K562 (cell line): ENCODE measurements around the gene PSMD7. TPM values are rescaled to one million over a fixed set of nuclear protein-coding genes. Genes with fewer than 3 reads are reported as not detected.
A peak's percentile ranks its signal among the peaks of the same experiment; 100 is the strongest.

Source experiments
- ARHGAP35 ChIP-seq: fragments of 450-650 bp; IDR thresholded peaks from 2 replicates; pipeline ENCODE4 v1.6.1; 2018; ENCODE audit not compliant: partially characterized antibody
- BRD4 ChIP-seq: fragments of 200-600 bp; sonication (generic); IDR thresholded peaks from 2 replicates; pipeline ENCODE4 v1.6.1; 2017; ENCODE audit warnings: inconsistent platforms
- CREB3 ChIP-seq: fragments of 450-650 bp; conservative IDR thresholded peaks from 2 replicates; pipeline ENCODE4 v1.6.1; 2016; ENCODE audit warnings: missing genetic modification characterization, low read depth, mild to moderate bottlenecking, missing compliant biosample characterization, moderate library complexity
- DNMT1 ChIP-seq: fragments of 450-650 bp; IDR thresholded peaks from 2 replicates; pipeline ENCODE4 v1.6.1; 2016; ENCODE audit warnings: antibody characterized with exemption, mild to moderate bottlenecking
- FOSL1 ChIP-seq: fragments of 200-800 bp; sonication (Bioruptor generic); conservative IDR thresholded peaks from 2 replicates; pipeline ENCODE4 v1.6.1; 2016; ENCODE audit warnings: missing genetic modification characterization, missing compliant biosample characterization
- FOXJ3 ChIP-seq: sonication (generic); formaldehyde crosslinking; IDR thresholded peaks from 2 replicates; pipeline ENCODE4 v1.4.0; 2020; ENCODE audit warnings: mild to moderate bottlenecking, missing genetic modification reagents
- HEY1 ChIP-seq: fragments of 250-450 bp; sonication (Bioruptor Pico); IDR thresholded peaks from 2 replicates; pipeline ENCODE4 v1.5.0; 2020; ENCODE audit warnings: mild to moderate bottlenecking, moderate library complexity, borderline replicate concordance
- KAT8 ChIP-seq: fragments of 450-650 bp; IDR thresholded peaks from 2 replicates; pipeline ENCODE4 v1.6.1; 2016; ENCODE audit warnings: low read depth, mild to moderate bottlenecking
- NBN ChIP-seq: fragments of 450-650 bp; IDR thresholded peaks from 2 replicates; pipeline ENCODE4 v1.6.1; 2016; ENCODE audit warnings: low read depth, mild to moderate bottlenecking
- NCOA1 ChIP-seq: fragments of 450-650 bp; IDR thresholded peaks from 2 replicates; pipeline ENCODE4 v1.6.1; 2016; ENCODE audit warnings: low read depth
- RB1 ChIP-seq: fragments of 450-650 bp; IDR thresholded peaks from 2 replicates; pipeline ENCODE4 v1.6.1; 2017; ENCODE audit warnings: low read depth, mild to moderate bottlenecking
- STAG1 ChIP-seq: sonication (generic); formaldehyde crosslinking; IDR thresholded peaks from 2 replicates; pipeline ENCODE4 v1.5.0; 2020; ENCODE audit warnings: missing genetic modification reagents, borderline replicate concordance
- ZFPM2 ChIP-seq: fragments of 250-450 bp; sonication (Bioruptor Pico); IDR thresholded peaks from 2 replicates; pipeline ENCODE4 v1.5.1; 2022; ENCODE audit warnings: mild to moderate bottlenecking
- ZNF354B ChIP-seq: fragments of 250-450 bp; sonication (Bioruptor Pico); IDR thresholded peaks from 2 replicates; pipeline ENCODE4 v1.4.0; 2020
- ZNF584 ChIP-seq: fragments of 200-800 bp; sonication (Bioruptor generic); IDR thresholded peaks from 2 replicates; pipeline ENCODE4 v1.6.1; 2016; ENCODE audit warnings: low read depth, mild to moderate bottlenecking, missing genetic modification characterization, missing compliant biosample characterization
- polyA plus RNA-seq, 8 experiments: library from polyadenylated mRNA; depleted of rRNA in 4 of 8; stranded (reverse) in 5 of 8; unstranded in 3 of 8; fragments of >200 nt; fragmentation: Nextera tagmentation in 2 of 8; fragmentation: Illumina TruSeq in 1 of 8; extraction: Ambion mirVana in 2 of 8; extraction: Trizol in 1 of 8; gene quantifications; 2 replicates each; pipeline versions ENCODE4 v1.2.1 to v1.2.3, GENCODE V29; 2011 to 2014; ENCODE audit warnings: inconsistent platforms in 1 of 8, missing spikeins in 1 of 8
- total RNA-seq, 7 experiments: library from RNA; depleted of rRNA in 6 of 7; stranded (reverse); fragments of >200 nt in 6 of 7; fragmentation: Illumina TruSeq in 2 of 7; extraction: Trizol in 2 of 7; gene quantifications; 2 replicates each; pipeline versions ENCODE4 v1.2.1 to v1.2.3, GENCODE V29; 2011 to 2021; ENCODE audit warnings: low replicate concordance in 1 of 7
- TF ChIP-seq, protein P1 (sequence below): fragments of 250-450 bp; sonication (Bioruptor Pico); IDR thresholded peaks from 2 replicates; pipeline ENCODE4 v1.4.0; 2020
- TF ChIP-seq, protein P2 (sequence below), 2 experiments: fragments of 150-350 bp in 1 of 2; IDR thresholded peaks; 2 replicates each; pipeline ENCODE4 v1.6.1; 2012 to 2016; ENCODE audit warnings: low read depth in 2 of 2, low read length in 2 of 2, mild to moderate bottlenecking in 1 of 2, moderate library complexity in 1 of 2
- TF ChIP-seq, protein P3 (sequence below): sonication (generic); formaldehyde crosslinking; IDR thresholded peaks from 2 replicates; pipeline ENCODE4 v1.8.1; 2023; ENCODE audit warnings: mild to moderate bottlenecking, missing genetic modification reagents

PSMD7 gene
- total and polyA plus RNA-seq, 9 of the 15 experiments (the other 6 are each of a cell fraction or from before 2014, with no cell fraction given), result 100 to 226 (median 156) TPM

DNA sequence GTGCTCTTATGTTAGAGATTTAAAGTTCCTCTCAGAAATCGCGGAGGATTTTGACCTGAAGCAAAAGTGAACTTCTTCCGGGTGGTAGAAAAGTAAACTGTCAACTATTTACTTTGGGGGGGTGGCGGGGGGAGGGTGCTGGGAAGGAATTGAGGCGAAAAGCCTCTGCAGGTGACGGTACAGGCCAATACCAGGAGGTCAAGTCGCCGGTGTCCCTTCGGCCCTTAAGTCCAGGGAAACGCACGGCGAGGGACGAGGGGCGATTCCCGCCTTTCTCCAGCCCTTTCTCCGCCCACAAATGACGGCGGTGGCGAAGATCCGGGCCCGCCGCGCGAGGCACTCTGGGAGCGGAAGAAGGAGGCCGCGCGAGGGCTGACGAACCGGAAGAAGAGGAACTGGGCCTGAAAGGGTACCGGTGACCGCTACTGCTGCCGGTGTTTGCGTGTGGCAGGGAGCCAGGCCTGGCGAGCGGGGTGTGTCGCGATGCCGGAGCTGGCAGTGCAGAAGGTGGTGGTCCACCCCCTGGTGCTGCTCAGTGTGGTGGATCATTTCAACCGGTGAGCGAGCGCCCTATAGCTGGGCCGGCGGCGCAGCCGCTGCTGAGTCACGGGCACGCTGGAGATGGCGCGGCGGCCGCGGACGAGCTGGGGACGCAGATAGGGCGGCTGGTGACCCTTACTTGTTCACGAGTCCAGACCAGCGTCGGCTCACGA is at the start of gene PSMD7 (continued):
- TF ChIP-seq NBN, result peak; percentile 29; the same call in 1 of the 2 replicates
- peak; percentile 62 for TF ChIP-seq FOSL1 (tag)
- TF ChIP-seq STAG1 (CRISPR knock-in tag), result no peak
- TF ChIP-seq BRD4, result peak; percentile 94
- no peak for TF ChIP-seq HEY1 (CRISPR knock-in tag)
- TF ChIP-seq ZNF354B, result no peak
- TF ChIP-seq FOXJ3 (CRISPR knock-in tag), result no peak
- TF ChIP-seq KAT8, result no peak
- TF ChIP-seq, protein P1, sequence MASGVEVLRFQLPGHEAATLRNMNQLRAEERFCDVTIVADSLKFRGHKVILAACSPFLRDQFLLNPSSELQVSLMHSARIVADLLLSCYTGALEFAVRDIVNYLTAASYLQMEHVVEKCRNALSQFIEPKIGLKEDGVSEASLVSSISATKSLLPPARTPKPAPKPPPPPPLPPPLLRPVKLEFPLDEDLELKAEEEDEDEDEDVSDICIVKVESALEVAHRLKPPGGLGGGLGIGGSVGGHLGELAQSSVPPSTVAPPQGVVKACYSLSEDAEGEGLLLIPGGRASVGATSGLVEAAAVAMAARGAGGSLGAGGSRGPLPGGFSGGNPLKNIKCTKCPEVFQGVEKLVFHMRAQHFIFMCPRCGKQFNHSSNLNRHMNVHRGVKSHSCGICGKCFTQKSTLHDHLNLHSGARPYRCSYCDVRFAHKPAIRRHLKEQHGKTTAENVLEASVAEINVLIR (CRISPR knock-in tag), result peak; percentile 53
- peak; percentile 51; the same call in 1 of the 2 replicates for TF ChIP-seq ZNF584 (CRISPR knock-in tag)
- TF ChIP-seq CREB3 (tag), result 0 out of 2 replicates have a peak, but pooled peaks have one; percentile 51
- TF ChIP-seq DNMT1, result no peak
- TF ChIP-seq, protein P2, sequence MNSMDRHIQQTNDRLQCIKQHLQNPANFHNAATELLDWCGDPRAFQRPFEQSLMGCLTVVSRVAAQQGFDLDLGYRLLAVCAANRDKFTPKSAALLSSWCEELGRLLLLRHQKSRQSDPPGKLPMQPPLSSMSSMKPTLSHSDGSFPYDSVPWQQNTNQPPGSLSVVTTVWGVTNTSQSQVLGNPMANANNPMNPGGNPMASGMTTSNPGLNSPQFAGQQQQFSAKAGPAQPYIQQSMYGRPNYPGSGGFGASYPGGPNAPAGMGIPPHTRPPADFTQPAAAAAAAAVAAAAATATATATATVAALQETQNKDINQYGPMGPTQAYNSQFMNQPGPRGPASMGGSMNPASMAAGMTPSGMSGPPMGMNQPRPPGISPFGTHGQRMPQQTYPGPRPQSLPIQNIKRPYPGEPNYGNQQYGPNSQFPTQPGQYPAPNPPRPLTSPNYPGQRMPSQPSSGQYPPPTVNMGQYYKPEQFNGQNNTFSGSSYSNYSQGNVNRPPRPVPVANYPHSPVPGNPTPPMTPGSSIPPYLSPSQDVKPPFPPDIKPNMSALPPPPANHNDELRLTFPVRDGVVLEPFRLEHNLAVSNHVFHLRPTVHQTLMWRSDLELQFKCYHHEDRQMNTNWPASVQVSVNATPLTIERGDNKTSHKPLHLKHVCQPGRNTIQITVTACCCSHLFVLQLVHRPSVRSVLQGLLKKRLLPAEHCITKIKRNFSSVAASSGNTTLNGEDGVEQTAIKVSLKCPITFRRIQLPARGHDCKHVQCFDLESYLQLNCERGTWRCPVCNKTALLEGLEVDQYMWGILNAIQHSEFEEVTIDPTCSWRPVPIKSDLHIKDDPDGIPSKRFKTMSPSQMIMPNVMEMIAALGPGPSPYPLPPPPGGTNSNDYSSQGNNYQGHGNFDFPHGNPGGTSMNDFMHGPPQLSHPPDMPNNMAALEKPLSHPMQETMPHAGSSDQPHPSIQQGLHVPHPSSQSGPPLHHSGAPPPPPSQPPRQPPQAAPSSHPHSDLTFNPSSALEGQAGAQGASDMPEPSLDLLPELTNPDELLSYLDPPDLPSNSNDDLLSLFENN (IDR thresholded peaks at IDR 0.05; ENCODE audit: low read depth in 2 of 2, low read length in 2 of 2), result peak in 1 of 2 experiments; percentile 64; a peak in 1 of 4 replicates
- TF ChIP-seq RB1, result peak; percentile 88
- no peak; the same call in 1 of the 2 replicates for TF ChIP-seq NCOA1
- no peak for TF ChIP-seq ARHGAP35
- no peak for TF ChIP-seq ZFPM2 (CRISPR knock-in tag)
- TF ChIP-seq, protein P3, sequence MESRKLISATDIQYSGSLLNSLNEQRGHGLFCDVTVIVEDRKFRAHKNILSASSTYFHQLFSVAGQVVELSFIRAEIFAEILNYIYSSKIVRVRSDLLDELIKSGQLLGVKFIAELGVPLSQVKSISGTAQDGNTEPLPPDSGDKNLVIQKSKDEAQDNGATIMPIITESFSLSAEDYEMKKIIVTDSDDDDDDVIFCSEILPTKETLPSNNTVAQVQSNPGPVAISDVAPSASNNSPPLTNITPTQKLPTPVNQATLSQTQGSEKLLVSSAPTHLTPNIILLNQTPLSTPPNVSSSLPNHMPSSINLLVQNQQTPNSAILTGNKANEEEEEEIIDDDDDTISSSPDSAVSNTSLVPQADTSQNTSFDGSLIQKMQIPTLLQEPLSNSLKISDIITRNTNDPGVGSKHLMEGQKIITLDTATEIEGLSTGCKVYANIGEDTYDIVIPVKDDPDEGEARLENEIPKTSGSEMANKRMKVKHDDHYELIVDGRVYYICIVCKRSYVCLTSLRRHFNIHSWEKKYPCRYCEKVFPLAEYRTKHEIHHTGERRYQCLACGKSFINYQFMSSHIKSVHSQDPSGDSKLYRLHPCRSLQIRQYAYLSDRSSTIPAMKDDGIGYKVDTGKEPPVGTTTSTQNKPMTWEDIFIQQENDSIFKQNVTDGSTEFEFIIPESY (CRISPR knock-in tag), result peak; percentile 72; the same call in 1 of the 2 replicates
